ENCODE results near the gene RUSF1. TPM values are rescaled to one million over a fixed set of nuclear protein-coding genes. Genes with fewer than 3 reads are reported as not detected.

Gene RUSF1
- polyA plus RNA-seq, 1 of the 3 experiments (the other 2 are of a cell fraction): 36.5 TPM

DNA sequence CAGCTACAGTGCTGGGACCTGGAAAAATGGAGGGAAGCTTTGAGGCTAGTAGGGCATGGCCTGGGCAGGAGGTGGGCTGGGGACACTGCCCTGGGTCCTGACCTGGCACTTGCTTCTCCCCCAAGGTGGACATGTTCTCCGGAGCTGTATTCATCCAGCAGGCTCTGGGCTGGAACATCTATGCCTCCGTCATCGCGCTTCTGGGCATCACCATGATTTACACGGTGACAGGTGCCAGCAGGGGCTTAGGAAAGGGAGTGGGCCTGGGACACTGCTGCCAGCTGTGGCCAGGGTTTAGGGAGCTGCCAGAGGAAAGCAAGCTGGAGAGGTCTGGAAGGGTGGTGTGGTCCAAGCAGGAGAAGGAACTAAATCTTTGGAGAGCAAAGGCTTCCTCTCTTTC is 22.1 kb downstream of the RUSF1 start:
- CTCF ChIA-PET: interaction anchor here (1.1 to 1.2 kb wide), 2 partner anchors 13 to 25 kb away, joined by 3 to 6 read pairs; no protein-coding TSS in a partner anchor

DNA sequence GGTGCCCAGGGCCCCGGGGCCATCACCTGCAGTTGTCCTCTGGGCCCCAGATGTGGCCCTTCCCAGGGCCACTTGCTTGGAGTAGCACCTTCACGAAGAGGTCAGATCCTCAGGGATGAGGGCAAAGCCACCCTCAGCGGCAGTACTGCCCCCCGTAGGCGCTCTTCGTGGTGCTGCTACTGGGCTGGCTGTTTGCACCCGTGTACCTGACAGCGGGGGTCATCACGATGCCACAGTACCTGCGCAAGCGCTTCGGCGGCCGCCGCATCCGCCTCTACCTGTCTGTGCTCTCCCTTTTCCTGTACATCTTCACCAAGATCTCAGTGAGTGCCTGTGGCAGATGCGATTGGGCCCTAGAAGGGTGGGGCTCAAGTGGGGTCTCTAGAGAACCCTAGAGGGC is 22.6 kb downstream of the RUSF1 start:
- H3F3A ChIP-seq (replicated peaks; ENCODE audit: insufficient read depth): peaks cover 12% of the 10 kb centered on the region
- no peak for DNase-seq
- WGBS (ENCODE audit: low lambda C conversion rate): 86% methylated on average over 9 of the region's 17 CpGs
- ChIA-PET POLR2A (no interaction called here), CTCF (interaction anchor here (1.1 to 1.2 kb wide), 2 partner anchors 13 to 25 kb away, joined by 3 to 6 read pairs; no protein-coding TSS in a partner anchor)
- no peaks in the 10 kb centered on the region for H4K20me1 ChIP-seq (ENCODE audit: insufficient read depth)
- H3K9me2 ChIP-seq: no peaks in the 10 kb centered on the region
- no peak overlapping the region for H3K4me3 ChIP-seq (ENCODE audit: low read depth in 2 of 2, low read length in 1 of 2)
- no peak overlapping the region for H3K27ac ChIP-seq (ENCODE audit: low read depth in 2 of 2, low read length in 1 of 2)
- no peak overlapping the region for H3K4me2 ChIP-seq
- peaks cover 0 to 16% of the 10 kb centered on the region in 2 experiments; a peak in 1 of 4 replicates for H3K4me1 ChIP-seq (ENCODE audit: control insufficient read depth in 1 of 2, insufficient read depth in 2 of 2, low read depth in 1 of 2, low read length in 1 of 2)
- no peaks in the 10 kb centered on the region for H3K27me3 ChIP-seq (ENCODE audit: insufficient read depth)
- H3K36me3 ChIP-seq (replicated peaks in 1 of 2; ENCODE audit: control insufficient read depth in 1 of 2, insufficient read depth in 2 of 2, low read length in 1 of 2): no peaks in the 10 kb centered on the region
- H2AFZ ChIP-seq (ENCODE audit: low read depth): no peak overlapping the region
- no peaks in the 10 kb centered on the region for H3K79me2 ChIP-seq (ENCODE audit: insufficient read depth)
- H3K9ac ChIP-seq: no peak overlapping the region
- no peaks in the 10 kb centered on the region for H3K9me3 ChIP-seq
- TF ChIP-seq POLR2AphosphoS5 (IDR thresholded peaks at IDR 0.05; ENCODE audit: low read depth, low read length): no peak
- no peak for TF ChIP-seq FOSL2 (IDR thresholded peaks at IDR 0.05; ENCODE audit: borderline replicate concordance, low read depth)
- no peak for TF ChIP-seq CHD2 (IDR thresholded peaks at IDR 0.05; ENCODE audit: low read length, partially characterized antibody)
- TF ChIP-seq GABPA (IDR thresholded peaks at IDR 0.05; ENCODE audit: low read depth): no peak
- TF ChIP-seq IRF3 (IDR thresholded peaks at IDR 0.05; ENCODE audit: low read depth, low read length): no peak
- no peak for TF ChIP-seq JUND (IDR thresholded peaks at IDR 0.05)
- no peak for TF ChIP-seq RFX5 (IDR thresholded peaks at IDR 0.05; ENCODE audit: low read length)
- no peak for TF ChIP-seq RXRA (IDR thresholded peaks at IDR 0.05; ENCODE audit: borderline replicate concordance, low read depth)
- TF ChIP-seq CTCF (IDR thresholded peaks at IDR 0.05): no peak
- TF ChIP-seq USF1 (IDR thresholded peaks at IDR 0.05; ENCODE audit: borderline replicate concordance, low read depth): no peak
- TF ChIP-seq NRF1 (IDR thresholded peaks at IDR 0.05; ENCODE audit: low read depth, low read length): no peak
- TF ChIP-seq, protein P1, sequence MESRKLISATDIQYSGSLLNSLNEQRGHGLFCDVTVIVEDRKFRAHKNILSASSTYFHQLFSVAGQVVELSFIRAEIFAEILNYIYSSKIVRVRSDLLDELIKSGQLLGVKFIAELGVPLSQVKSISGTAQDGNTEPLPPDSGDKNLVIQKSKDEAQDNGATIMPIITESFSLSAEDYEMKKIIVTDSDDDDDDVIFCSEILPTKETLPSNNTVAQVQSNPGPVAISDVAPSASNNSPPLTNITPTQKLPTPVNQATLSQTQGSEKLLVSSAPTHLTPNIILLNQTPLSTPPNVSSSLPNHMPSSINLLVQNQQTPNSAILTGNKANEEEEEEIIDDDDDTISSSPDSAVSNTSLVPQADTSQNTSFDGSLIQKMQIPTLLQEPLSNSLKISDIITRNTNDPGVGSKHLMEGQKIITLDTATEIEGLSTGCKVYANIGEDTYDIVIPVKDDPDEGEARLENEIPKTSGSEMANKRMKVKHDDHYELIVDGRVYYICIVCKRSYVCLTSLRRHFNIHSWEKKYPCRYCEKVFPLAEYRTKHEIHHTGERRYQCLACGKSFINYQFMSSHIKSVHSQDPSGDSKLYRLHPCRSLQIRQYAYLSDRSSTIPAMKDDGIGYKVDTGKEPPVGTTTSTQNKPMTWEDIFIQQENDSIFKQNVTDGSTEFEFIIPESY (IDR thresholded peaks at IDR 0.05; ENCODE audit: borderline replicate concordance, low read depth): no peak
- no peak for TF ChIP-seq TAF1 (IDR thresholded peaks at IDR 0.05; ENCODE audit: borderline replicate concordance, low read depth, low read length)
- no peak for TF ChIP-seq FOXM1 (IDR thresholded peaks at IDR 0.05; ENCODE audit: low read depth)
- no peak for TF ChIP-seq MAX (IDR thresholded peaks at IDR 0.05; ENCODE audit: low read depth)
- TF ChIP-seq TEAD4 (IDR thresholded peaks at IDR 0.05; ENCODE audit: borderline replicate concordance, insufficient read depth): no peak
- no peak for TF ChIP-seq GATA2 (CRISPR knock-in tag; IDR thresholded peaks at IDR 0.05)

More for the DNA sequence above, 22.1 kb downstream of the RUSF1 start:
- POLR2A ChIA-PET: no interaction called here
- Histone ChIP-seq H3K36me3 (replicated peaks in 1 of 2; ENCODE audit: control insufficient read depth in 1 of 2, insufficient read depth in 2 of 2, low read length in 1 of 2) (no peaks in the 10 kb centered on the region), H2AFZ (ENCODE audit: low read depth) (no peak overlapping the region), H3K27me3 (ENCODE audit: insufficient read depth) (no peaks in the 10 kb centered on the region), H3K9me3 (no peaks in the 10 kb centered on the region), H3K4me2 (no peak overlapping the region), H3K27ac (ENCODE audit: low read depth in 2 of 2, low read length in 1 of 2) (no peak overlapping the region), H3K79me2 (ENCODE audit: insufficient read depth) (no peaks in the 10 kb centered on the region), H3F3A (replicated peaks; ENCODE audit: insufficient read depth) (peaks cover 7% of the 10 kb centered on the region), H3K4me3 (ENCODE audit: low read depth in 2 of 2, low read length in 1 of 2) (no peak overlapping the region), H4K20me1 (ENCODE audit: insufficient read depth) (no peaks in the 10 kb centered on the region), H3K9ac (no peak overlapping the region), H3K9me2 (no peaks in the 10 kb centered on the region), H3K4me1 (ENCODE audit: control insufficient read depth in 1 of 2, insufficient read depth in 2 of 2, low read depth in 1 of 2, low read length in 1 of 2) (peaks cover 0 to 16% of the 10 kb centered on the region in 2 experiments; a peak in 1 of 4 replicates)
- TF ChIP-seq EP300 (IDR thresholded peaks at IDR 0.05; ENCODE audit: borderline replicate concordance in 1 of 2, low read depth in 1 of 2, low read length in 1 of 2) (no peak), FOXM1 (IDR thresholded peaks at IDR 0.05; ENCODE audit: low read depth) (no peak), MXI1 (IDR thresholded peaks at IDR 0.05; ENCODE audit: low read depth, low read length) (no peak)
- TF ChIP-seq, protein P1 (IDR thresholded peaks at IDR 0.05; ENCODE audit: borderline replicate concordance, low read depth): no peak
- no peak for DNase-seq
- 96% methylated on average over 5 of the region's 5 CpGs for WGBS (ENCODE audit: low lambda C conversion rate)
